GM19043 (cell line): ENCODE measurements around the gene TEAD1.

Source experiments
- ATAC-seq: cut with Tn5 transposase; IDR thresholded peaks from one replicate; pipeline ENCODE4 v1.9.1; 2021; ENCODE audit warnings: low read depth; ENCODE audit not compliant: unreplicated experiment

Gene TEAD1

GRCh38 chr11:12705874-12706273, 31.7 kb downstream of the TEAD1 start:
- ATAC-seq: no peak

GRCh38 chr11:12706545-12707499, 32.6 kb downstream of the TEAD1 start:
- ATAC-seq: no peak

- ATAC-seq: no peak
Observed at GRCh38 chr11:12707500-12707880, 33.3 kb downstream of the TEAD1 start.

- no peak for ATAC-seq
Observed at GRCh38 chr11:12711496-12711895, 37.3 kb downstream of the TEAD1 start.

- ATAC-seq: no peak
Observed at GRCh38 chr11:12712132-12712531, 37.9 kb downstream of the TEAD1 start.

GRCh38 chr11:12715131-12715530, 40.9 kb downstream of the TEAD1 start:
- ATAC-seq: no peak

GRCh38 chr11:12715941-12716340, 41.7 kb downstream of the TEAD1 start:
- ATAC-seq: no peak

- ATAC-seq: no peak
Observed at GRCh38 chr11:12716816-12717215, 42.6 kb downstream of the TEAD1 start.

GRCh38 chr11:12717851-12718291, 43.6 kb downstream of the TEAD1 start:
- ATAC-seq: peak; percentile 77

- ATAC-seq: no peak
Observed at GRCh38 chr11:12719221-12719620, 45.0 kb downstream of the TEAD1 start.

- ATAC-seq: no peak
Observed at GRCh38 chr11:12721816-12722604, 47.8 kb downstream of the TEAD1 start.

GRCh38 chr11:12723421-12724300, 49.4 kb downstream of the TEAD1 start:
- ATAC-seq: no peak

GRCh38 chr11:12724301-12725054, 50.3 kb downstream of the TEAD1 start:
- ATAC-seq: no peak

GRCh38 chr11:12725055-12725862, 51.0 kb downstream of the TEAD1 start:
- no peak for ATAC-seq

GRCh38 chr11:12725863-12726682, 51.9 kb downstream of the TEAD1 start:
- ATAC-seq: no peak

GRCh38 chr11:12727563-12728211, 53.5 kb downstream of the TEAD1 start:
- no peak for ATAC-seq

- ATAC-seq: no peak
Observed at GRCh38 chr11:12728417-12728816, 54.2 kb downstream of the TEAD1 start.

- ATAC-seq: no peak
Observed at GRCh38 chr11:12729941-12730340, 55.7 kb downstream of the TEAD1 start.
